DOHH2 (cell line): Measurements from ENCODE around the gene PHC3.
A peak's percentile ranks its signal among the peaks of the same experiment; 100 is the strongest.

Source experiments
- H3F3A ChIP-seq: fragments of 200-600 bp; sonication (generic), shearing (Covaris generic); 2 replicates; pipeline ENCODE4 v1.6.0; 2016; ENCODE audit warnings: antibody characterized with exemption, mild to moderate bottlenecking; ENCODE audit not compliant: control insufficient read depth, insufficient read depth
- H3K27ac ChIP-seq: fragments of 200-600 bp; sonication (generic); 2 replicates; pipeline ENCODE4 v1.5.1; 2014; ENCODE audit warnings: low read depth, mild to moderate bottlenecking, low read length, moderate library complexity
- H3K27me3 ChIP-seq: fragments of 200-600 bp; sonication (generic); 2 replicates; pipeline ENCODE4 v1.6.1; 2014; ENCODE audit warnings: mild to moderate bottlenecking, low read length, mixed read lengths; ENCODE audit not compliant: control insufficient read depth
- H3K36me3 ChIP-seq: fragments of 200-600 bp; sonication (generic); 2 replicates; pipeline ENCODE4 v1.6.1; 2014; ENCODE audit warnings: mild to moderate bottlenecking, low read length, moderate library complexity, mixed read lengths; ENCODE audit not compliant: control insufficient read depth
- H3K4me1 ChIP-seq: fragments of 200-600 bp; sonication (generic); 2 replicates; pipeline ENCODE4 v1.6.1; 2014; ENCODE audit warnings: mild to moderate bottlenecking, low read length, mixed read lengths; ENCODE audit not compliant: control insufficient read depth
- H3K4me2 ChIP-seq: fragments of 200-600 bp; sonication (generic); 2 replicates; pipeline ENCODE4 v1.6.0; 2014; ENCODE audit warnings: mild to moderate bottlenecking, low read length, moderate library complexity
- H3K4me3 ChIP-seq: fragments of 200-600 bp; sonication (generic); 2 replicates; pipeline ENCODE4 v1.5.1; 2014; ENCODE audit warnings: mild to moderate bottlenecking, low read length, mixed read lengths
- H3K79me2 ChIP-seq: fragments of 200-600 bp; sonication (generic); 2 replicates; pipeline ENCODE4 v1.6.1; 2014; ENCODE audit warnings: mild to moderate bottlenecking, low read length, mixed read lengths; ENCODE audit not compliant: control insufficient read depth
- H3K9me2 ChIP-seq: fragments of 200-600 bp; sonication (generic); replicated peaks from 2 replicates; pipeline ENCODE4 v1.6.1; 2014; ENCODE audit warnings: mild to moderate bottlenecking, low read length, mixed read lengths; ENCODE audit not compliant: control insufficient read depth
- H3K9me3 ChIP-seq: fragments of 200-600 bp; sonication (generic); 2 replicates; pipeline ENCODE4 v1.6.1; 2014; ENCODE audit warnings: antibody characterized with exemption, low read length, mixed read lengths; ENCODE audit not compliant: control insufficient read depth, insufficient read depth
- H4K20me1 ChIP-seq: fragments of 200-600 bp; sonication (generic); 2 replicates; pipeline ENCODE4 v1.6.0; 2014; ENCODE audit warnings: low read depth, mild to moderate bottlenecking, antibody characterized with exemption, low read length, moderate library complexity; ENCODE audit not compliant: control insufficient read depth, insufficient read depth
- CTCF ChIP-seq: fragments of 200-600 bp; sonication (generic); IDR thresholded peaks from one replicate; pipeline ENCODE4 v1.5.1; 2014; ENCODE audit warnings: antibody characterized with exemption, mild to moderate bottlenecking, low read depth, low read length; ENCODE audit not compliant: poor library complexity, severe bottlenecking
- EZH2phosphoT487 ChIP-seq: fragments of 200-600 bp; sonication (generic); IDR thresholded peaks from 2 replicates; pipeline ENCODE4 v1.6.1; 2017; ENCODE audit warnings: borderline replicate concordance, mild to moderate bottlenecking, antibody characterized with exemption, low read length, moderate library complexity, mixed read lengths

The PHC3 gene

GRCh38 chr3:170189398-170190256, 8.1 kb upstream of the PHC3 start:
- Histone ChIP-seq H3K36me3 (no peaks in the 10 kb centered on the region), H3K79me2 (no peaks in the 10 kb centered on the region), H3K9me3 (no peaks in the 10 kb centered on the region), H3K27me3 (no peaks in the 10 kb centered on the region), H3K4me2 (peak overlapping the region; percentile 20), H3K4me3 (no peak overlapping the region), H3K27ac (no peak overlapping the region), H3K4me1 (peaks cover 13% of the 10 kb centered on the region), H3F3A (no peaks in the 10 kb centered on the region), H4K20me1 (no peaks in the 10 kb centered on the region), H3K9me2 (no peaks in the 10 kb centered on the region)
- TF ChIP-seq CTCF (no peak), EZH2phosphoT487 (no peak)

- H3K4me1 ChIP-seq: peaks cover 21% of the 10 kb centered on the region
- H3K9me3 ChIP-seq: no peaks in the 10 kb centered on the region
- H3K4me3 ChIP-seq: peak overlapping the region; percentile 91
- H3K79me2 ChIP-seq: peaks cover 52% of the 10 kb centered on the region
- H3K4me2 ChIP-seq: peak overlapping the region; percentile 87
- no peaks in the 10 kb centered on the region for H3K27me3 ChIP-seq
- TF ChIP-seq CTCF (no peak), EZH2phosphoT487 (no peak)
- H4K20me1 ChIP-seq: peaks cover 3% of the 10 kb centered on the region; the same call in 1 of the 2 replicates
- peak overlapping the region; percentile 59 for H3K27ac ChIP-seq
- no peaks in the 10 kb centered on the region for H3K9me2 ChIP-seq
- peaks cover 55% of the 10 kb centered on the region for H3K36me3 ChIP-seq
- no peaks in the 10 kb centered on the region for H3F3A ChIP-seq
Observed at GRCh38 chr3:170180079-170180907, 1.2 kb downstream of the PHC3 start.

- H3K4me1 ChIP-seq: peaks cover 22% of the 10 kb centered on the region
- H3K79me2 ChIP-seq: peaks cover 59% of the 10 kb centered on the region
- H3K9me3 ChIP-seq: no peaks in the 10 kb centered on the region
- H3K9me2 ChIP-seq: no peaks in the 10 kb centered on the region
- peaks cover 3% of the 10 kb centered on the region; the same call in 1 of the 2 replicates for H4K20me1 ChIP-seq
- TF ChIP-seq CTCF (no peak), EZH2phosphoT487 (no peak)
- H3K27ac ChIP-seq: no peak overlapping the region
- no peaks in the 10 kb centered on the region for H3F3A ChIP-seq
- peak overlapping the region; percentile 87 for H3K4me2 ChIP-seq
- H3K4me3 ChIP-seq: peak overlapping the region; percentile 91
- no peaks in the 10 kb centered on the region for H3K27me3 ChIP-seq
- H3K36me3 ChIP-seq: peaks cover 63% of the 10 kb centered on the region
Observed at GRCh38 chr3:170179432-170179831, 2.1 kb downstream of the PHC3 start.
